NCI-H1417 (cell line): Measurements from ENCODE around the gene TSPAN4.
A peak's percentile ranks its signal among the peaks of the same experiment; 100 is the strongest.

ENCODE experiments used
- DNase-seq, 3 experiments: peaks; one replicate each; lab custom pipeline; 2025; lab: John Stamatoyannopoulos, UW

TSPAN4 gene

GRCh38 chr11:804599-804964 lies 38.1 kb upstream of the TSPAN4 start:
- peak; percentile 56 to 64 (median 62) for DNase-seq

GRCh38 chr11:808427-809286 lies 34.0 kb upstream of the TSPAN4 start:
- no peak for DNase-seq

DNA sequence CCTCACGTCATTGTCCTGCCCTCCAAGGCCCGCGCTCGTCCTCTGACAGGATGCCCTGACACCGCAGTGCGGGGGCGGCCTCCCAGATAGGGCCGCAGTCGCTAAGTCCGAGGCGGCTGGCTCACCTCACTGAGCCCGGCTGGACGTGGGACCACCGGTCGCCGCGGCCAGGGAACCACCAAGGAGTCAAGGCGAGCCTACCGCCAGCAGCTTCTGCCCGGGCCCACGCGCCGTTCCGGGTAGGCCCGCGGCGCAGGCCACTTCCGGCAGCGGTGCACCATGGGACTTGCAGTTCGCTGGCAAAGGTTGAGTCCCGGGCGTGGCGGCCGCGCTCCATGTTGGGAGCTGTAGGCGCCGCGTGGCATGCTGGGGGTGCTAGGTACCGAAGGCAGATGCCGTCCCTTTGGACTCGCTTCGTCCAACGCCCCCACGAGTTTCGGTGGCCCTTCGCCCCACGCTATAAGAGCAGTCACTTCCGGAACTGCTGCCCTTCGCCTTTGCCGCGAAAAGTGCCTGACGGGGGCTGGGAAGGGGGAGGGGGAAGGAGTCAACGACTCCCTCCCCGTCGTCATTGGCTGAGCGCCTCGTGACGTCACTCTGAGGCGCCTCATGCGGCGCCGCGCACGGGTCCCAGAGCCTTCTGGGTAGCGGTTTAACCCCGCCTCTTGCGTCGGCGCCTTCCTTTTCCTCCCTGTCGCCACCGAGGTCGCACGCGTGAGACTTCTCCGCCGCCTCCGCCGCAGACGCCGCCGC lies 33.2 kb upstream of the TSPAN4 start, which contains the start of gene RPLP2:
TSS of gene RPLP2 (plus strand) at position 681 of the 753 bp plus-strand sequence. CDS start 268 bp downstream, outside the sequence.
- DNase-seq: peak; percentile 98 to 99 (median 99)

GRCh38 chr11:810040-810567 lies 32.5 kb upstream of the TSPAN4 start:
- peak in 1 of 3 experiments; percentile 63 for DNase-seq

DNA sequence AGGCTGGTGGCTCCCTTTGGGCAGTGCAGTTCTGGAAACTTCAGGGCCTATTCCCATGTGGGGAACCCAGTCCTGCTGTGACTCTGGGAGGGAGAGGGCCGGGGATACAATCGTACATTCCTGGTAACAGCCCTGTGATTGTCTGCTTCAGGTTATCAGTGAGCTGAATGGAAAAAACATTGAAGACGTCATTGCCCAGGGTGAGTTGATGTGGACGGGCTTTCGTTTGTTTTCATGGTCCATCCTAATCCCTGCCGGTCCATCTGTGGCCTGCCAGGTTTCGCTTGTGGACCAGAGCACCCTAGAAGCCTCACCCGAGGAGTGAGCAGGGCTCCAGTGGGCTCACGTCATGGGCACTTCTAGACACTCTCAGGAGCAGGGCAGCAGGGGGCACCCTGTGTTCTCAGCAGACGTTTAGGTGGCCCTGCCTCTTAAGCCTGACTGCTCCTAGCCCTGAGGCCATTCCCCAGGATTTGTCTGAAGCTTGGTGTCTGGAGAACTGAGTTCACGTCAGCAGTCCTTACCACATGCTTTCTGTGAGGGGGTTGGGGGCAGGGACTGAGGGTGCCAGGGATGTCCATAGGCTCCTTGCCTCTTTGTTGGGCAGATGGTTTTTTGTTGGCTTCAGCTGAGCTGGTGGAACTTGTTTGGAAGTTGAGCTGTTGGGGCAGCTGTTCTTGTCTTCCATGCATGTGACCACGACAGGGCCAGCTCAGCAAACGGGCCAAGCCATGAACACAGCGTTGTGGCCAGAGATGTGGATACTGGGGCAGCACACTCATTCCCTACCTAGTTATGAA lies 31.0 kb upstream of the TSPAN4 start:
- no peak for DNase-seq

GRCh38 chr11:812390-812789 lies 30.3 kb upstream of the TSPAN4 start:
- no peak for DNase-seq

DNA sequence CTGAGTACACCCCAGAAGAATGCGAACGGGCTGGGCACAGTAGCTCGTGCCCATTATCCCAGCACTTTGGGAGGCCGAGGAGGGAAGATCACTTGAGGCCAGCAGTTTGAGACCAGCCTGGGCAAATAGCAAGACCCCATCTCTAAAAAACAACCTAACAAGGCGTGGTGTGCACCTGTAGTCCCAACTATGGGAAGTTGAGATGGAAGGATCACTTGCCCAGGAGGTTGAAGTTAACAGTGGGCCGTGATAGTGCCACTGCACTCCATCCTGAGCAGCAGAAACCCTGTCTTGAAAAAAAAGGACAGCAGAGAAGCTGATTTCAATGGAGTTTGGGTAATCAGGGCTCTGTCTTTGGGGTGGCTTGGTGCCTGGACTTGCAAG lies 29.6 kb upstream of the TSPAN4 start:
- DNase-seq: no peak

DNA sequence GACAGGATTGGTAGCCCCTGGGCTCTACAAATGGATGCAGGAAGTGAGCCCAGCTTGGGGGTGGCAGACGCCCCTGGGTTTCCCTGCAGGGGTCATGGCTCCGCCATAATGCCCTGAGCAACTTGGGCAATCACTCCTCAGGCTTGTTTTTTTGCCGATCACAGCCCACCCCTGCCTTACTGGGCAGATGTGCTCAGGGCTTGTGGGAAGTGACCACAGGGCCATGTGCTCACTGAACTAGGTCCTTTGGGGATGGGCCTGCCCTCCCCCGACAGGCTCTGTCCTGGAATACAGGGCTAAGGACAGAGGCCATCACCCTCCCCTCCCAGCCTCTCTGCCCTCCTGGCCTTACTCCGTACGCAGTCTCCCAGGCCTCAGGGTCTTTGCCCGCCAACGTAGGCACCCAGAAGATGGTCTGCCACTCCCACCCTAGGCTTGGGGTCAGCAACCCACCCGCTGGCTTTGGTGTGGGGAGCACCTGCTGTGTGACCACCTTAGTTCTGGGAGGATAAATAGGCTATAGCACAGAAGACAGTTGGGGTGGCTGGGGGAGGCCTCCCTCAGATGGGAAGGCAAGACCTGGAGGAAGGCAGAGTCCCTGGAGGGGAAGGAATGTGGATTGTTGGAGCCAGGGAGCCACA lies 29.1 kb upstream of the TSPAN4 start:
- no peak for DNase-seq

- DNase-seq: no peak
Observed at GRCh38 chr11:815675-816432, 26.8 kb upstream of the TSPAN4 start.

DNA sequence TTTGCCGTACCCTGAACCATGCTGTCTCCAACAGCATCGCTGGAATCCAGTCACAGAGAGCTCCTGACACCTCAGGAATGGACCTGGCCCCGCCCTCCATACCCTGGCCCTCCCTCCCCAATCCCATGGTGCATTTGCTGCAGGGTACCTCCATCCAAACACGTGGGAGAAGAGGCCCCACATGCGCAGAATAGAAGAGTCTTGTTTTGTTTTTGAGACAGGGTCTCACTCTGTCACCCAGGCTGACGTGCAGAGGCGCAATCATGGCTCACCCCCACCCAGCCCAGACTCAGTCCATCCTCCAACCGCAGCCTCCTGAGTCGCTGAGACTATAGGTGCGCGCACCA lies 26.2 kb upstream of the TSPAN4 start:
- DNase-seq: no peak

- no peak for DNase-seq
Observed at GRCh38 chr11:818396-819128, 24.1 kb upstream of the TSPAN4 start, which contains the start of gene PNPLA2. Gene PNPLA2, plus strand, starts transcription at chr11:818914. Its CDS starts 805 bp downstream, at chr11:819719.

DNA sequence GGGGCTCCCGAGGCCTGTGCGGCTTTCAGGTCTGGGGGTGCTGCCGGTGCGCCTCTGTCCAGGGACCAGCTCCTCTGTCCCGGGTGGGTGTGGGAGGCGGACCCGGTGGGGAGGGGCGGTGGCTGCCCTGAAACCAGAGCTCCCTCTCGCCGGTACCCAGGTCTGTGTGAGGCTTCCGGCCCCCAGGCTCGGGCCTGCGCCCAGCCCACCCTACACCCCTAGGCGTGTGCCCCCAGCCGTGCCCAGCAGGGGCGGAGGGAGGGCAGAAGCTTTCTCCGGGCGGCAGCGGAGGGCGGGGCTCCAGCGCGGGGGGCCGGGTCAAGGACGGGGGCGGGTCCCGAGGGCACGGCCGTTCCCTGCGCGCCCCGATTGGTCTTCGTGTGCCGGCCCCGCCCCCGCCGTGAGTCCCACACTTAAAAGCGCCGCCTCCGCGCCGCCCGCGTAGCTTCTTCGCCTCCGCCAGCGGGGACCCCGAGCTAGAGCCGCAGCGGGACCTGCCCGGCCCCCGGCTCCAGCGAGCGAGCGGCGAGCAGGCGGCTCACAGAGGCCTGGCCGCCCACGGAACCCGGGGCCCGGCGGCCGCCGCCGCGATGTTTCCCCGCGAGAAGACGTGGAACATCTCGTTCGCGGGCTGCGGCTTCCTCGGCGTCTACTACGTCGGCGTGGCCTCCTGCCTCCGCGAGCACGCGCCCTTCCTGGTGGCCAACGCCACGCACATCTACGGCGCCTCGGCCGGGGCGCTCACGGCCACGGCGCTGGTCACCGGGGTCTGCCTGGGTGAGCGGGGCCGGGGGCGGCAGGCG lies 23.3 kb upstream of the TSPAN4 start:
- peak; percentile 91 to 97 (median 91) for DNase-seq

DNA sequence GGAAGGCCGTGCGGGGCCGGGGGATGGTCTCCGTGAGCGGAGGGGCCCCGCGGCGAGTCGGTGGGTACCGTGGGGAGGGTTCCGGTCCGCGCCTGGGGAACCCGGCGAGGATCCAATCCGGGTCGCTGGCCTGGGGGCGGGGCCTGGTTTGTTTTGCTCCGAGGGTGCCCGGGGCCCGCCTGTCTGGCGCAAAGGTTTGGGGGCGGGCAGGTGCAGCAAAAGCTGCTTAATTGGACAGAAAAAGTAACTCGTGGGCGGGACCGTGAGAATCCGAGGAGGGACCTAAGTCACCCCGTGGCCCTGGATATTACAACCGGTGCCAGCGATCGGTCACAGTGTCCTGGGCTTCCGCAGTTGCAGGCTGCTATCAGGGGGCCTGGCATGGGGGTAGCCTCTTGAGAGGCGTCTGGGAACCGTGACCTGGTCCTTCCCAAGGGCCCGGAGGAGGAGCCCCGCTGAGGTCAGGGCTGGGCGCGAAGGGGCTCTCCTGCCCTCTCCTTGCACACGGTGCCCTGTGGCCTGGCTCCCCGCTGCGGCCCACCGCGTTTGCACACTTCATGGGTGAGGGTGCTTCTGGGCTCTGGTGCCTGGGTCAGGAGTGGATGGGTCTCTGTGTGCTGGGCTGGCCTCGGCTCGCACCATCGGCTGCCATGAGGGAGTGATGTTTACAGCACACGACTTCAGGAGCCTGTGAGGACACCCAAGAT lies 22.6 kb upstream of the TSPAN4 start:
- peak; percentile 76 to 86 (median 82) for DNase-seq

- DNase-seq: no peak
Observed at GRCh38 chr11:820655-821511, 21.8 kb upstream of the TSPAN4 start.

DNA sequence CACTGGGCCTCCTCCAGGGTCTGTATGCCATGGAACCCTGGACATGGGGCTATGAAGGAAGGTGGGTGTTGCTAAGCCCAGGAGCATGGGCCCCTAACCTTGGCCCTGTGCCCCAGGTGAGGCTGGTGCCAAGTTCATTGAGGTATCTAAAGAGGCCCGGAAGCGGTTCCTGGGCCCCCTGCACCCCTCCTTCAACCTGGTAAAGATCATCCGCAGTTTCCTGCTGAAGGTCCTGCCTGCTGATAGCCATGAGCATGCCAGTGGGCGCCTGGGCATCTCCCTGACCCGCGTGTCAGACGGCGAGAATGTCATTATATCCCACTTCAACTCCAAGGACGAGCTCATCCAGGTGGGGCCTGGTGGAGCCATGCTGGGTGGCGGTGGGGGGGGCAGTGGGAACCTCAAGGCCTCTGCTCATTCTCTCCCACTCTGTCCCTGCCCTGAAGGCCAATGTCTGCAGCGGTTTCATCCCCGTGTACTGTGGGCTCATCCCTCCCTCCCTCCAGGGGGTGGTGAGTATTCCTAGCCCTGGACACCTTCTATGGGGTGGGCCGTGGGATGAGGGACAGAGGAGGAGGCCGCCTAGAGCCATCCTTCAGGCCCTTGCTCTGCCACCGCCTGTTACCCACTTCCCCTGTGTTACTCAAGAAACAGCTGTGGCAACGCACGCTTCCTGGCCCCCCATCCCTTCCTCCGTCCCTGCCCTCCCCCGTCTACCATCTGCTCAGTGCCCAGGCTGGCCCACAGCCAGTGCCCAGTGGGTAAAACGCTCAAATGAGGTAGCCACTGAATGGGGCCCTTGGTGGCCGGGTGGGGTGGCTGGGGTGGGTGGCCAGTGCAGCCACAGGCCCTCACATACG lies 20.9 kb upstream of the TSPAN4 start:
- DNase-seq: no peak

DNA sequence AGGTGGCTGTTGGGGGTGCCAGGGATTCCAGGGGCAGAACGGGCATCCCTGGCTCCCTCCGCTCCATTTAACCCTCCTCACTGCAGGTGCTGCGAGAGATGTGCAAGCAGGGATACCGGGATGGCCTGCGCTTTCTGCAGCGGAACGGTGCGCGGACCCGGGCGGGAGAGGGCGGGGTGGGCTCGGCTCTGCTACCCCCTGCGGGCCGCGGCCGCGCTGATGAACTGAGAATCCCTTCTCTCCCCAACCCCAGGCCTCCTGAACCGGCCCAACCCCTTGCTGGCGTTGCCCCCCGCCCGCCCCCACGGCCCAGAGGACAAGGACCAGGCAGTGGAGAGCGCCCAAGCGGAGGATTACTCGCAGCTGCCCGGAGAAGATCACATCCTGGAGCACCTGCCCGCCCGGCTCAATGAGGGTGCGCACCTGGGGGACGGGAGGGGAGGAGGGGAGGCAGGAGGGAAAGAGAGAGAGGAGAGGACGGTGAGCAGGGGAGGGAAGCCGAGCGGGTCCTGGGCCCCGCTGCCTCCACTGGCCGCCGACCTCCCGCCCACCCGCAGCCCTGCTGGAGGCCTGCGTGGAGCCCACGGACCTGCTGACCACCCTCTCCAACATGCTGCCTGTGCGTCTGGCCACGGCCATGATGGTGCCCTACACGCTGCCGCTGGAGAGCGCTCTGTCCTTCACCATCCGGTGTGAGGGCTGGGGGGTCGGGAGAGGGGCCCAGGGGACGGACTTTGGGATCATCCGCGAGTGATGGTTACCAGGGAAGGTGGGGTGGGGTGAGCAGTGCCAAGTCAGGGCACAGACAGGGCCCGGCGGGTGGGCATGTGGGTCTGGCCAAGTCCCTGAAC lies 19.0 kb upstream of the TSPAN4 start:
- peak in 2 of 3 experiments; percentile 47 to 56 for DNase-seq
